Skin of body (tissue), 2 donors: ENCODE results near the gene ST6GALNAC4. TPM values are rescaled to one million over a fixed set of nuclear protein-coding genes. Genes with fewer than 3 reads are reported as not detected.

Source experiments
- DNase-seq: peaks from one replicate; lab custom pipeline; 2025; lab: John Stamatoyannopoulos, UW
- total RNA-seq: library from RNA; depleted of rRNA; stranded (reverse); fragments of >200 nt; gene quantifications from one replicate; pipeline ENCODE4 v1.2.3, GENCODE V29; 2014

ST6GALNAC4 gene
- total RNA-seq, 1 donor from 2014 or later: 8.9 TPM

DNA sequence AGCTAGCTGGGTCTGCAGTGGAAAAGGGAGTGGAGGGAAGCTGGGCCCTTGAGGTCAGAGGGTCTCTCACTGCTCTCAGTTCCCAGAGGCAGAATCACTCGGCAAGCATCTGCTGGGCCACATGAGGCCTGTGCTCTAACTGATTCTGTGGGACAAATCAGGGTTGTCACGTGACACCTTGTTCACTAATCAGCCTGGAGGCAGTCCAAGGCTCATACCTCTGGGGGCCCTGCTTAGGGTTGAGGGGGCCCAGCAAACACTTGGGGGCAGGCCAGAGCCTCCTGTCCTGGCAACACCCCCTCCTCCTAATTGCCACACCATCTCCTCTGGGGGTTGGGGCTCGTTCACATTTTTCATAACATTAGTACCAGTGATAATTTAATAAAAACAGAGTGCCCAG, 29.9 kb upstream of the ST6GALNAC4 start:
- DNase-seq: no peak

- no peak for DNase-seq
Observed at GRCh38 chr9:127945942-127946341, 29.1 kb upstream of the ST6GALNAC4 start.

DNA sequence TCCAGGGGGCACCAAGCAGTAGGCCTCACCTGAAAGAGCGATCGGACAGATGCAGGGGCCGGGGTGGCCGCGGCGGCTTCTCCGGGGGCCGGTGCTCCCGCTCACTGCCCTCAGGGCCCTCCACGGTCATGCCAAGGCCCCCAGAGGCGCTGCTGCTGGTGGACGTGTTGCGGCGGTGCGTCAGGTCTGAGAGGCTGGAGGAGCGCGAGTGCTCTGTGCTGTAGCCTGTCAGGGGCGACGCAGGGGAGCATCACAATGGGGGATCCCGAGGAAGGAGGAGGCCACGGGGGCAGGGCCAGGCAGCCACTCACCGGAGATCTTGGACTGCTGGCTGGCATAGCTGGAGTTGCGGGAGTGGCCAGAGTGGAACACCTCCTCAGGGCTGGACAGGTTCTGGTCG, 28.5 kb upstream of the ST6GALNAC4 start:
- no peak for DNase-seq

DNA sequence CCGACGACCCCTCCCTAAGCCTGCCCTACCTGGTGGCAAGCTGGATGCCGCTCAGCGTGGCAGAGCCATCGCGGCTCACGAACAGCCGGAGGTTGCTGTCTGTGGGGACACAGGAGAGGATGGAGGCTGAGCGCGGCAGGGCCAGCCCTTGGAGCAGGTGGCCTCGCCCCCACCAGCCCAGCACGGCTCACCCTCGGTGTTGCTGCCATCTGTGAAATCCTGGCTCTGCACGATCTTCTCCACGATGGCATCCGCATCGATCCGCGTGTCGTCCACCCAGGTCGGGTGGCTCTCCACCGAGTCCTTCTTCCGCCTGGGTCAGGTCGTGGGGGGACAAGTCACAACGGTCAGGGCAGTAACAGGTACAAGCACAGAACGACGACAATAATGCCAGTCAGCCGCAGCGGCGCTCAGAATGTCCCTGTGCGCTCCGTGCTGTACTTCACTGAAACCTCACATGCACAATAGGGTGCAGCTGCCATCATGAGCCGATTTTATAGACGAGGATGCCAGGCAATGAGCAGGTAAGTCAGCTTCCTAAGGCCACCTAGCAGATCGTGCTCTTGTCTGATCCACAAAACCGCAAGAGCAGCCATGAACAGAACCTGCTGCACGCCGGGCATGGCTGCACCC, 27.9 kb upstream of the ST6GALNAC4 start:
- DNase-seq: no peak

DNA sequence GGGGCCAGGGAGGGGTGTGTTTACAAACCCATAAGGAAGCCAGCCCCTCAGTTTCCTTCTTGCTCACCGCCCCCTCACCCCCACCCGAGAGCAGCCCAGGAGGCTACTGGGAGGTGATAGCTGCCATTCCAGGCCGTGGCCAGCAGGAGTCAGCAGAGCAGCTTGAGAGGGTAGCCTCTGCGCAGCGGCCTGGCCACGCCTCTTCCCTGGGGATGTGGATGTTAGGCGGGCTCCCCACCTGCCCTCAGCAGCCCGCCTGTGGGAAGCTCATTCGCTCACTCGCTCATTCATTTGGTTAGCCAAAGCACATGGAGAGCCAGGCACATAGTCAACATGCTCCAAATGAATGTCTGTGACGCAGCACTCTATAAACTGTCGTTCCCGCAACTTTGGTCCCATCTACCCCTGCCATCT, 26.9 kb upstream of the ST6GALNAC4 start:
- peak; percentile 45 for DNase-seq

GRCh38 chr9:127943011-127943662, 26.3 kb upstream of the ST6GALNAC4 start:
- DNase-seq: no peak

GRCh38 chr9:127942216-127943010, 25.6 kb upstream of the ST6GALNAC4 start:
- no peak for DNase-seq

GRCh38 chr9:127941961-127942215, 25.0 kb upstream of the ST6GALNAC4 start:
- DNase-seq: no peak

DNA sequence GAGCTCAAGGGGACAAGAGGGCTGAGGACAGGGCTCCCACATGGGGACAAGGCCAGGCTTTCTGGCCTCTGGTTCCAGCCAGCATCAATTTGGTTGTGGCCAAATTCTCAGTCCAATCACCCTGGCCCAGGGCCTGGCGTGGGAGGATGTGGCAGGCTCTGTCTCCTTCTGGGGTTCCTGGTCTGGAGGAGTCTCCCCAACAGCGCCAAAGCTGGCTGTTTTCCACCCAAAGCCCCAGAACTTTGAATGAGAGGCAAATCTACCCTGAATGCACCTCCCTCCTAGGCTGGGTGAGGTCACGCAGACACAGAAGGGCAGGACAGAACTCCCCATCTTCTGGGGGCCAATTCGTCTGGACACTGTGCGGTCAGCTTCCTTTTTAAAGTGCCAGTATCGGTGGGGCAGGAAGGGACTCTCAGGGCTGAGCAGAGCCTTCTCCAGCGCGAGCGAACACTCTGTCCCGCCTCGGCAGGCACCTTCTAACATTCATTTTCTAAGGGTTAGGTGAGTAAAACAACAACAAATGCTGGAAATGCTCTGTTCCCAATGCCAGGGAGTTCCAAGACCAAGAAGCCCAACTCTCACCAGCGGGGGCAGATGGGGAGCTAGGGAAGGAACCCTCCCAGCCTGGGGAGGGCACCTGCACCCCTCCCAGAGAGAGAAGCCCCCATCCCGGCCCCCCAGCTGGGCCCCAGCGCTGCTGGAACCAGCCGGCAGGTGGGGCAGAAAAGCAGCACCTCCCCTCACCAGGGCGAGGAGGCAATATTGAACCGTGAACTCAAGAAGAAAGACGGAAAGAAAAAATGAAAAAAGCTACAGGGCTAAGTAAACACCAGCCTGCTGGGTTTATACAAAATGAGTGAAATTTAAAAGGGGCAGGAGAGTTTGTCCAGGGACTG, 24.5 kb upstream of the ST6GALNAC4 start:
- no peak for DNase-seq

GRCh38 chr9:127940593-127940992, 23.8 kb upstream of the ST6GALNAC4 start:
- DNase-seq: no peak

DNA sequence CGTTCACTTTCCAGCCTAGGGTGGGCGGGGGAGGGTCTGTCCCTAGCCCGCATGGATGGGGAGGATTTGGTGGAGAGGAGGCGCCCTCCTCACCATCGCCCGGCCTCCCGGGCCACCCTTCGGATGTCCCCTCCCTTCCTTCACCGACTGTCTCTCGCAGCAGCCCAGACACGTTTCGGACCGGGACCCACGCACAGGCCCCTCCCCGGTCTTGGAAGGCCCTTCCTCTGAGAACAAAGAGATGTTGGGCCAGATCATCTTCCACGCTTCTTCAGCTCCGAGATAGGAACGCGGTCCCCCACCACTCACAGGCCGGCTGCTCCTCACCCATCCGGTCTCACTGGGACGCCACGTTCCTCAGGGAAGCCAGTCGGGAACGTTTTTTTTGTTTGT, 21.5 kb upstream of the ST6GALNAC4 start:
- no peak for DNase-seq

DNA sequence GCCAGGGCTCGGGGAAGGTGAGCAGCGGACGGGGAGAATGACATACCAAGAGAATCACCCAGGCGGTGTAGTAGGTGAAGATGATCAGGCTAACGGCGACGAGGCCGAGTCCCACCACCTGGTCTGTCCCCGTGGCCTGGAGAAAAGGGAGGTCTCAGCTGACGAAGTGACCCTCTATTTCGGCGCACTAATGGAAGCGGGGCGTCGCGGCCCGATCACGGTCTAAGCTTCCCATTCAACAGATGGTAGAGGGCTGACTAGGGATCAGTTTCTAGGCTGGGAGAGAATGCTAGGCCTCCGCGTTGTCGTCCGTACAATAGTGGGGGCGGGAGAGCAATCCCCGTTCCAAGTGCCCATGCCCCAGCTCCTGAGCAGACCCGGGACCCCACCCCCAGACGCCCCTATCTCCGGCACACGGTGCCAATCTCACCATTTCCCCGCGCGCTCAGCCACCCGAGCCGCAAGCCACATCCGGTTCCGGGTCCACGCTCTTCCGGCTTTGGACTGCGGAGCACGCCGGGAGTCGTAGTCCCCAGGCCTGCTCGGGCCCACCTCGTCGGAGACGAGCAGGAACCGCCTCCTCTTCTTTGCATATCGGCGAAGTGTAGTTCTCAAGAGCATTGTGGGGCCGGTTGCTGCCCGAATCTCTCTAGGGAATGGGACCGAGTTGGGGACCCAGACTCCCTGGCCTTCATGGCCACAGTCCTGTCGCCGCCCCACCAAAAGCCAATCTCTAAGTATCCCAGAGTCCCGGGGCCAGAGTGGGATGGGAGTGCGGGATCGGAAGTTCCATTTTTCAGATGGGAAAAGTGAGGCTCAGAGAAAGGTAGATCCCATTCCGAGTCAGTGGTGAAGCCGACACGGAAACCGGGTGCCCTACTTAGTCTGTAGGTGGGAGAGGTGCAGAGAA, 20.8 kb upstream of the ST6GALNAC4 start, which contains the start of gene DPM2:
DPM2 (minus strand) TSS at position 467 of the 910 bp plus-strand sequence; CDS start at position 433, 34 bp downstream.
- DNase-seq: peak; percentile 89

DNA sequence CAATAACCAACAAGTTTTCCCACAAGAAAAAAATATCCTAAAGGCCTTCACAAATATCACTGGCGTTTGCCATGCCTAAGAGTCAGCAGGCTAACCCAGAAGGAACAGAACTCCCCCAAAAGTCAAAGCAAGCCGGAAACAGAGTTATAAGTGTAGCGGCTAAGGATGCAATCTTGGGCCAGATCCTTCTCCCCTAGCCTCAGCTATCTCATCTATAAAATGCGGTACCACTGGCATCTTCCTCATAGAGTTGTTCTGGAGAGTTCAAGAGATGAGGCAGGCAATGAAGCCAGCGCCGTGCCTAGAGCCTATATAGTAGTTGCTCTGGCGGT, 20.2 kb upstream of the ST6GALNAC4 start:
- no peak for DNase-seq

DNA sequence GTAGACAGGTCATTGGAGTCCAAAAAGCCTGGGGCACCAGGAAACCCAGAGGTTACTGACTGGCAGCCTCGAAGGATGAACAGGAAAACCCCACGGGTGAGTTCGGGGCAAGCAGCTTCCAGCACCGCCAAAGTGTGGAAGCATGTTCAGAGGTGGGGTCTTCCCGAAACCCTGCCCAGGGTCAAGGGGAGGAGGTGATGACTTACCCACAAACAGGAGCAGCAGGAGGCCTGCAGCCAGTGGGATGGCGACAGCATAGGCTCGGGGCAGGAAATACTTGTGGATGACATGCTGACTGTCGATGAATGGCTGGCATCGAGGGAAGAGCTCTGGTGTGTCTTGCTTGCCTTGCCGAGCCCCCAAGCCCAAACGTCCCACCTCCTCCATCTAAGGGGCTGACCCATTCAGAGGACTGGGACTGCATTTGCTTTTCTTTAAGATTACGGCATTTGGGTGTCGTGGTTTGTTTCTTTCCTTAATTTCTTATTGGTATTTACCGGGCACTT, 19.6 kb upstream of the ST6GALNAC4 start:
- no peak for DNase-seq

GRCh38 chr9:127935765-127936221, 19.0 kb upstream of the ST6GALNAC4 start:
- DNase-seq: no peak

DNA sequence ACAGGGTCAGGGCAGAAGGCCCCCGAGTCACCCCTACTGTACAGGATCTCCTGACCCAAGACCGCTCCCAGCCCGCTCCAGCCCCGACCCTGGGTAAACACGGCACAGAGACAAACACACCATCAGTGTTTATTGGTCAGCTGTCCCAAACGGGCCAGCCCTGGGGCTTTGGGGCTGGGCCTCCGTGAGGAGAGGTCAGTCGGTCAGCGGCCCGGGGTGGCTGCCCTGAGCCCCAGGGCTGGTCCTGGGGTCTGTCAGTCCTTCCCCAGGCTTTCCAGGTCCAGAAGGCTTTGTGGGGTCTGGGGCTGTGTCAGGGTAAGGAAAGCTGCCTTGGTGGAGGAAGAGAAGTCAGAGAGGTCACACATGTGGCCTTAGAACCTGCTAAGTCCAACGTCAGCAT, 18.1 kb upstream of the ST6GALNAC4 start:
- DNase-seq: no peak

DNA sequence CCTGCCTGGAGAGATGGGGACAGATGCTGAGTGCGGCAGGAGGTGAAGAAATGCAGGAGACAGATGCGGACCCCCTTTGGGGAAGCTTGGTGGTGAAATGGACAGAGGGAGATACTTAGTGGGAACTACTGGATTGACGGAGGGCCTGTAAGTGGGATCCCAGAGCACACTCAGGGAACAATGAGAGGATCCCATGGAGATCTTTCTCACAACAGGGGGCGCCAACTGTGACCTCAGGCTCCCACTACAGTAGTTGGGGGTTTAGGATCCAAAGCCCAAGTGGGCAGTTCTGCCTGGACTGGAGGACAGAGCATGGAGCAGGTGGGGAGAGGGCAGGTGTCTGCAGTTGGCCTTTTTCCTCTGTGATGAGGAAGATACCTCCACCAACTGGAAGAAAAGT, 17.4 kb upstream of the ST6GALNAC4 start:
- DNase-seq: no peak

DNA sequence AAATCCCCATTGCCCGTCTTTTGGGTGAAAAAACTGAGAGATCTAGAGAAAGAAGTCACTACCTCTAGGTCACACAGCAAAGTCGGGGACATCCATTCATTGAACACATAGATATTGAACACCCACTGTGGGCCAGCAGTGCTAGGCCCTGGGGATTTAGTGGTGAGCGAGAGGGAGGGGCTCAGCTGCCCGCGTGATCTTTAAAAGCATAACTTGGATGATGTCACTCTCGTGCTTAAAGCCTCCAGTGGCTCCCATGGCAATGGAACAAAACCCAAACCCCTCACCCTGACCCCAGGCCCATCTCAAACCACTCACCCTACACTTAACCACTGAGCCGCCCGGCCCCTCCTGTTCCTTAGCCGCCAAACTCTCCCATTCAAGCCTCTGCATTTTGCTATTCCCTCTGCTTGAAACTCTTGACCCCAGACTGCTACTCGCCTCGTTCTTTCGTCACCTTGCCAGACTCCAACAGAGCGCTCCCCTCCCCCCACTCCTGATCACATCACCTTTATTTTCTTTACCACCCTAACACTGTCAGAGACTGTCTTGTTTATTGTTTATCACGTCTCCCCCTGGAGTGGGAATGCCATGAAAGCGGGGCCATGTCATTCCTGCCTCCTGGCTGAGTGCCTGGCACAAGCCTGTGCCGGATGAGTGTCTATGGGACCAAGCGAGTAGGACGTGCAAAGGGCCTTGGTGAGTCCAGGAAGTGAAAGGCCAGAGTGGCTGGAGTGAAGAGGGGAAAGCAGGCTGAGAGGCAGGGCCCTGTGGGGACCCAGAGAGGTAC, 14.4 kb upstream of the ST6GALNAC4 start:
- DNase-seq: no peak

DNA sequence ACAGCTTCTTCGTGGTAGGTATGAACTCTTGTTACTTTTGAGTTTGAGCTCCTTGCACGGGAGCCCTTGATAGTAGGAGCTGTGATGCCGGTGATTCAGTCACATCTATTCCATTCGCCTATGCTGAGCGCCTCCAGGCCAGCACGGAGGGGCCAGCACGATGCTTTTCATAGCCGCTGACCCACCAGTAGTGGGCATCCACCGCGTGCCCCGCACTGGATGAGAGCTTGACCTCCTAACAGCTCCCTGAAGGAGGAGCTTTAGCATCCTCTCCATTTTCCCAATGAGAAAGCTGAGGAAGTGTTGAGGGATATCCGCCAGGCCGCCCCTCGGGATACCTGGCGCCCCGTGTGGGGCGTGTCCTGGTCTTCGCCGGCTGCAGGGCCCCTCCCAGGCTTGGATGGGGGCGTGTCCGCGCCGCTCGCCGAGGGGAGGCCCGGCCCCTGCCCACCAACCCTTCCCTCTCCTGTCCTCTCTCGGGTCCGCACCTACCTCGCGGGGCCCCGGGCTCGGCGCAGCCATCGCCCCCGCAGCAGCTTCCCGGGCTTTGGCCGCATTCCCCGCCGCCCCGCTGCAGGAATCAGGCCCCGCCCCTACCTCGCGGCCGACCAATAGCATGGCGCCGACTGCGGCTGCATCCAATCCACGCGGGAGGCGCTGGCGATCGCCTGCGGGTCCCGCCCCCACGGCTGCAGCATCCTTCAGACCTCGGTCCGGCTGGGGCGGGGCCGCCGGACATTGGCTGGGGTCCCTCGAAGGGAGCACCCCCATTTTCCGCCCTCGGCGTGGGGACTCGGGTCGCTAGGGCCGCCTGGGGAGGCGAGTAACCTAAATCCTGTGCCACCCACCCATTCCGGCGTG, 13.6 kb upstream of the ST6GALNAC4 start, which contains the start of gene PIP5KL1:
PIP5KL1 (minus strand) TSS at position 547 of the 861 bp plus-strand sequence; CDS start at position 522, 25 bp downstream.
- peak; percentile 37 for DNase-seq
